Psoas muscle (tissue), 8 donors: ENCODE measurements around the gene PEDS1. TPM values are rescaled to one million over a fixed set of nuclear protein-coding genes. Genes with fewer than 3 reads are reported as not detected.

Experiments
- ATAC-seq, 4 donors: fragments of 200-7000 bp; cut with Tn5 transposase; one replicate each; pipeline ENCODE4 v1.9.1; 2020; ENCODE audit warnings: moderate library complexity in 3 of 4, mild to moderate bottlenecking in 2 of 4
- DNase-seq, 2 donors: peaks; one replicate each; pipeline ENCODE4 v3.0.0-alpha.2; 2020
- H3K27ac ChIP-seq: fragments of 200-600 bp; one replicate; pipeline ENCODE4 v1.8.0; 2022
- H3K27me3 ChIP-seq, 3 donors: fragments of 200-600 bp in 1 of 3; one replicate each; pipeline versions ENCODE4 v1.6.1 to v1.8.0; 2013 to 2022; ENCODE audit warnings: low read length in 2 of 3, mild to moderate bottlenecking in 2 of 3, moderate library complexity in 1 of 3; ENCODE audit not compliant: insufficient read depth in 3 of 3
- H3K36me3 ChIP-seq, 2 donors: fragments of 200-600 bp in 1 of 2; one replicate each; pipeline versions ENCODE4 v1.6.1 to v1.8.0; 2013 to 2022; ENCODE audit warnings: low read depth in 1 of 2, mild to moderate bottlenecking in 1 of 2, moderate library complexity in 1 of 2; ENCODE audit not compliant: insufficient read depth in 1 of 2
- H3K4me1 ChIP-seq: fragments of 200-600 bp; one replicate; pipeline ENCODE4 v1.8.0; 2022
- H3K4me3 ChIP-seq: fragments of 200-600 bp; one replicate; pipeline ENCODE4 v1.8.0; 2022; ENCODE audit warnings: mild to moderate bottlenecking
- H3K9me3 ChIP-seq: fragments of 200-600 bp; one replicate; pipeline ENCODE4 v1.8.0; 2022
- CTCF ChIP-seq: fragments of 200-600 bp; IDR thresholded peaks from one replicate; pipeline ENCODE4 v1.8.0; 2022; ENCODE audit warnings: antibody characterized with exemption
- WGBS, 3 donors: extraction: QIAGEN DNeasy Blood & Tissue Kit; methylation state at CpG; one replicate each; pipeline versions ENCODE4 v1.1.6 to v1.1.7; 2013; 5-methylcytosine and 5-hydroxymethylcytosine counted together
- intact Hi-C, 2 donors: fragments of 100-400 bp; cut with DNase I; formaldehyde crosslinking; loops; one replicate each; pipeline versions ENCODE4 v1.11.0 to v1.14.2; 2022
- polyA plus RNA-seq, 3 donors: library from polyadenylated mRNA; stranded (reverse); fragments of 200-250 nt; gene quantifications; one replicate each; pipeline ENCODE4 v1.2.3, GENCODE V29; 2013
- total RNA-seq, 4 donors: library from RNA; stranded (reverse); fragmentation: NEBNext Ultra II Directional in 2 of 4; extraction: Animal tissue kit (Norgen Biotek cat#: 25700) in 2 of 4; gene quantifications; one replicate each; pipeline versions ENCODE4 v1.2.1 to v1.2.4, GENCODE V29; 2021 to 2023
- donor health status: healthy with polysubstance abuse.
- donor health status: DM: no; HTN: no; CAD: no; lungs with moderate emphysema.
- donor health status: Bipolar disorder and iron deficiency.
- donor health status: healthy.
- donor health status: DM: yes; HTN: yes; CAD: no.
- donor health status: DM: no; HTN: no; CAD: no.
- donor health status: DM: no; HTN: no; CAD: no.
- donor health status: DM: yes; HTN: yes; CAD: no.

PEDS1 gene
- total and polyA plus RNA-seq, 7 donors, result 17.5 to 59.2 (median 40.2) TPM

GRCh38 chr20:50146732-50147662 lies 6.5 kb downstream of the PEDS1 start:
- Histone ChIP-seq H3K4me3 (peak overlapping the region; percentile 56), H3K36me3 (peaks cover 0 to 30% of the 10 kb centered on the region in 2 donors), H3K27ac (peak overlapping the region; percentile 96), H3K4me1 (peaks cover 76% of the 10 kb centered on the region), H3K27me3 (no peaks in the 10 kb centered on the region), H3K9me3 (no peaks in the 10 kb centered on the region)
- intact Hi-C loops, result no loop called here
- ATAC-seq, result peak; percentile 58 to 73 (median 68)
- WGBS, 3 donors, result 53 to 56% (median 55%) methylated on average over 17 of the region's 17 CpGs
- no peak for TF ChIP-seq CTCF
- DNase-seq, result peak; percentile 56 to 66

GRCh38 chr20:50146214-50146613 lies 7.3 kb downstream of the PEDS1 start:
- Histone ChIP-seq H3K27ac (peak overlapping the region; percentile 96), H3K9me3 (no peaks in the 10 kb centered on the region), H3K4me1 (peaks cover 73% of the 10 kb centered on the region), H3K27me3 (no peaks in the 10 kb centered on the region), H3K4me3 (peak overlapping the region; percentile 56), H3K36me3 (peaks cover 0 to 36% of the 10 kb centered on the region in 2 donors)
- intact Hi-C loops, result no loop called here
- WGBS, 3 donors, result 82 to 89% (median 87%) methylated on average over 6 of the region's 6 CpGs
- ATAC-seq (no peak), DNase-seq (no peak)
- no peak for TF ChIP-seq CTCF

GRCh38 chr20:50145566-50145965 lies 8.0 kb downstream of the PEDS1 start:
- Histone ChIP-seq H3K4me1 (peaks cover 72% of the 10 kb centered on the region), H3K4me3 (no peak overlapping the region), H3K9me3 (no peaks in the 10 kb centered on the region), H3K27me3 (no peaks in the 10 kb centered on the region), H3K27ac (peak overlapping the region; percentile 42), H3K36me3 (peaks cover 0 to 43% of the 10 kb centered on the region in 2 donors)
- TF ChIP-seq CTCF, result no peak
- intact Hi-C loops, result no loop called here
- ATAC-seq (no peak), DNase-seq (no peak)
- WGBS, 3 donors, result 85 to 97% (median 87%) methylated on average over 6 of the region's 6 CpGs

- ATAC-seq (peak; percentile 44 to 75 (median 68)), DNase-seq (peak; percentile 72 to 83)
- Histone ChIP-seq H3K9me3 (no peaks in the 10 kb centered on the region), H3K27ac (peak overlapping the region; percentile 42), H3K4me1 (peaks cover 60% of the 10 kb centered on the region), H3K27me3 (no peaks in the 10 kb centered on the region), H3K36me3 (peaks cover 0 to 43% of the 10 kb centered on the region in 2 donors), H3K4me3 (no peak overlapping the region)
- TF ChIP-seq CTCF, result no peak
- intact Hi-C loops, result no loop called here
- 55 to 69% (median 55%) methylated on average over 4 of the region's 4 CpGs for WGBS, 3 donors
Observed at GRCh38 chr20:50144362-50144761, 9.2 kb downstream of the PEDS1 start.
